Fibroblast of pulmonary artery (primary cell): ENCODE results near the gene LARGE1.

ENCODE experiments used
- DNase-seq: peaks from one replicate; pipeline ENCODE4 v3.0.0-alpha.2; 2010; ENCODE audit warnings: low read depth
- H3K4me3 ChIP-seq: replicated peaks from 2 replicates; pipeline ENCODE4 v1.5.1; 2011; ENCODE audit warnings: low read depth, mild to moderate bottlenecking, control low read depth, low read length, moderate library complexity
- TF ChIP-seq, protein P1 (sequence below): IDR thresholded peaks from 2 replicates; pipeline ENCODE4 v1.5.1; 2011; ENCODE audit warnings: mild to moderate bottlenecking, control low read depth, low read length, inconsistent platforms; ENCODE audit errors: missing control alignments

Gene LARGE1

DNA sequence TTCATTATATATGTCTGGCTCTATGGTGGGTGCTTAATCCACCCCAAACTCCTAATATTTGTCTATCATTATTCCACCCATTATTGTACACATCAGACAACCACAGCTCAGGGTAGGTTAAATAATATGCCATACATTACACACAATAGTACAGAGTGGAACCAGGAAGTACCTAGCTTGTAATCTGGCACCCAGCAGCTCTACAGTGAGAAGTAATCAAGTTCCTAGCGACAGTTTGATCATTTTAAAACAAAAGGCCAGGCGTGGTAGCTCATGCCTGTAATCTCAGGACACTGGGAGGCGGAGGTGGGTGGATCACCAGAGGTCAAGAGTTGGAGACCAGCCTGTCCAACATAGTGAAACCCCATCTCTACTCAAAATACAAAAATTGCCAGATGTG lies 141.0 kb downstream of the LARGE1 start:
- no peak overlapping the region for H3K4me3 ChIP-seq
- TF ChIP-seq, protein P1, sequence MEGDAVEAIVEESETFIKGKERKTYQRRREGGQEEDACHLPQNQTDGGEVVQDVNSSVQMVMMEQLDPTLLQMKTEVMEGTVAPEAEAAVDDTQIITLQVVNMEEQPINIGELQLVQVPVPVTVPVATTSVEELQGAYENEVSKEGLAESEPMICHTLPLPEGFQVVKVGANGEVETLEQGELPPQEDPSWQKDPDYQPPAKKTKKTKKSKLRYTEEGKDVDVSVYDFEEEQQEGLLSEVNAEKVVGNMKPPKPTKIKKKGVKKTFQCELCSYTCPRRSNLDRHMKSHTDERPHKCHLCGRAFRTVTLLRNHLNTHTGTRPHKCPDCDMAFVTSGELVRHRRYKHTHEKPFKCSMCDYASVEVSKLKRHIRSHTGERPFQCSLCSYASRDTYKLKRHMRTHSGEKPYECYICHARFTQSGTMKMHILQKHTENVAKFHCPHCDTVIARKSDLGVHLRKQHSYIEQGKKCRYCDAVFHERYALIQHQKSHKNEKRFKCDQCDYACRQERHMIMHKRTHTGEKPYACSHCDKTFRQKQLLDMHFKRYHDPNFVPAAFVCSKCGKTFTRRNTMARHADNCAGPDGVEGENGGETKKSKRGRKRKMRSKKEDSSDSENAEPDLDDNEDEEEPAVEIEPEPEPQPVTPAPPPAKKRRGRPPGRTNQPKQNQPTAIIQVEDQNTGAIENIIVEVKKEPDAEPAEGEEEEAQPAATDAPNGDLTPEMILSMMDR: no peak
- no peak for DNase-seq

DNA sequence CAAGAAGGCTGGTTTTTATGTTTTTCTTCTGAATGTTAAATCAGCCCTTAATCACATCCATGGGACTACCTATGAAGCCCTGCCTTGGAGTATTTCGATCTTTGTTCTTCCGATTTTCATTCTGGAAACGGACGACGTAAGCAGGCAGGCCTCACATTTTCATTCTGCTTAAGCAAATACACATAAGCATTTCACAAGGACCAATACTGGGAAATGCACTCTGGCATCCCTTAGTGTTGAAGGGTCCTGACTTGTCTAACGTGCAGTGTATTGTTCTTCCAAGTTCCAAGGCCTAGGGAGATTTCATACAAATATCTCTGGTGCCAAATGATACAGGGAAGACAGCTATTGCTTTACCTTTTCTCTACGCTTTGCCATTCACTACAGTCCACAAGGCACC lies 143.8 kb downstream of the LARGE1 start:
- no peak for DNase-seq
- TF ChIP-seq, protein P1: no peak
- no peak overlapping the region for H3K4me3 ChIP-seq

DNA sequence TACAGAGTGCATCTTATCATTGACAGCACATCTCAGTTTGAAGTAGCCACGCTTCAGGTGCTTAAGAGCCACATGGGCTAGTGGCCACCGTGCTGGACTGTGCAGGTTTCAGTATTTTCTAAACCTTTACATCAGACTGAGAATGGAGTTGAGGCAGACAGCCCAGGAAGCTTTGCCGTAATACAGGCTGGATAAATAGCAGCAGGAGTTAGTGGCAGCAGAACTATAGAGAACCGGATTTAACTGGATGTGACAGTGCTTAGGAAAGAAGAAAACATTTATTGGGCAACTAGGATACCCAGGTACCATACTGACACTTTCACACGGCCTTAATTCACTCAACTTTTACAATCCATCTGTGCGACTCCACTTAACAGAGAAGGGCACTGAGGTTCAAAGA lies 145.5 kb downstream of the LARGE1 start:
- no peak overlapping the region for H3K4me3 ChIP-seq
- TF ChIP-seq, protein P1: no peak
- DNase-seq: no peak

DNA sequence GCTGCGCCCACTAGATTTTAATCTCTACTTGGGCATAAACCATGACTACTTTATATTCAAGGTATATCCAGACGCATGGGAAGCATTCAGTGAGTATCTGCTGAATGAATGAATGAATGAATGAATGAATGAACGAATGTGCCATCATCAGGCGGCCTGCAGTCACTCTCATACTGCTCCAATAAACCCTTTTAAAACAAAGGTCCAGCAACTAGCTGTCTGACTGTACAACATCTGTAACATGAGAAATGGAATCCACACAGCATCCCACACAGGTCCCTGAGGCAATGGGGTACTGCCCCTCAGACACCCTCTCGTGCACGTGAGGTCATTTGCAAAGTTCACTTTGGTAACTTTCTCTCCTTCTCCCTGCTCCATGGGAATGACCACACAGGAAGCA lies 147.5 kb downstream of the LARGE1 start:
- no peak for DNase-seq
- TF ChIP-seq, protein P1: no peak
- no peak overlapping the region for H3K4me3 ChIP-seq

DNA sequence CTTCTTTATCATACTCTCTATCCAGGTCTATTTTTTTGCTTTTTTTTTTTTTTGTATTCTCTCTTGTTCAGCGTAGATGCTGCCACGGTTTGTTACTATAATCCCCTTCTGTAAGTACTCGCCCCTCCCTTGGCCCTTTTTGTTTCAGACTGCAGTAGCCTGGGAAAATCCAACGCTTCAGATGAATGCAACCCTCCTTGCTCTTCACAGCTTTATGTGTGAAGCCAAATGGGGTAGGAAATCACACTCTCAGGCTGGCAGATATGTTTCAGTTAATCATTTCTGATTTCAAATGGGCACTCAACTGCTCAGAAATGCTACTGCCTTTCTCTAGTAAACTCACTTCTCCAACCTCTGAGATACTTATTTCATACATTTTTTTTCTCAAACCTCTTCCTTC lies 149.1 kb downstream of the LARGE1 start:
- DNase-seq: no peak
- TF ChIP-seq, protein P1: no peak
- no peak overlapping the region for H3K4me3 ChIP-seq

DNA sequence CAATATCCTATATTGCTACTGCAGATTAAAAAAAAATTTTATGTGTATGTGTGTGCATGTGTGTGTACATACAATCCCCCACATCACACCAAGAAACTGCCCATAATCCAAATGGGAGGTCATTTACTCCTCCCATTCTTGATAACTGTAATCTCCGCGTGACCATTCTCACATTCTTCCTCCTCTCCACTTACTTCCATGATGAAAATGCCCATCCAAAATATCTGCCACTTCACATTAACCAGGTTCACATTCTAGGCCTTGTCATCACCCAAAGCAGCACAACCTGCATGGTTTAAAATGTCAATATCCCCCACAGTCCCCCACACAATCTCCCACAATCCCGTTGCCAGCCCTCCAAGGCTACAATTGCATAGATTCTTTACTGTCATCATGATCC lies 149.6 kb downstream of the LARGE1 start:
- H3K4me3 ChIP-seq: no peak overlapping the region
- TF ChIP-seq, protein P1: no peak
- DNase-seq: no peak

DNA sequence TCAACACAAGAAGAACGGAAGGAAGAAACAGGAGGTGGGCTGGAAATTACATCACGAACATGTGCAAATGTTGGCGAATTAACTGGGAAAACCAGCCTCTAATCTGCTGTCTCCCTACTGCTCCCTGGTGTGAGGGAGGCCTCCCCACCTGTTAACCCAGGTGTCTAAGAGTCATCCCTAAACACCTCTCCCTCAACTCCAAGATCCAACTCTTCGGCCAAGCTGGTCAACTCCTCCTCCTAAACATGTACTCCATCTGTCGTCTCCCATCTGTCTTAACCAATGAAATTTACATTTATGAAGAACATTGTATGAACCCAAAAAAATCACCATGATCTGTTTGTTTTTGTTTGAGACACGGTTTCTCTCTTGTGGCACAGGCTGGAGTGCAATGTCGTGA lies 154.2 kb downstream of the LARGE1 start:
- DNase-seq: no peak
- H3K4me3 ChIP-seq: no peak overlapping the region
- TF ChIP-seq, protein P1: no peak
